ENCODE data around the gene ATP2B2.

ATP2B2 gene

DNA sequence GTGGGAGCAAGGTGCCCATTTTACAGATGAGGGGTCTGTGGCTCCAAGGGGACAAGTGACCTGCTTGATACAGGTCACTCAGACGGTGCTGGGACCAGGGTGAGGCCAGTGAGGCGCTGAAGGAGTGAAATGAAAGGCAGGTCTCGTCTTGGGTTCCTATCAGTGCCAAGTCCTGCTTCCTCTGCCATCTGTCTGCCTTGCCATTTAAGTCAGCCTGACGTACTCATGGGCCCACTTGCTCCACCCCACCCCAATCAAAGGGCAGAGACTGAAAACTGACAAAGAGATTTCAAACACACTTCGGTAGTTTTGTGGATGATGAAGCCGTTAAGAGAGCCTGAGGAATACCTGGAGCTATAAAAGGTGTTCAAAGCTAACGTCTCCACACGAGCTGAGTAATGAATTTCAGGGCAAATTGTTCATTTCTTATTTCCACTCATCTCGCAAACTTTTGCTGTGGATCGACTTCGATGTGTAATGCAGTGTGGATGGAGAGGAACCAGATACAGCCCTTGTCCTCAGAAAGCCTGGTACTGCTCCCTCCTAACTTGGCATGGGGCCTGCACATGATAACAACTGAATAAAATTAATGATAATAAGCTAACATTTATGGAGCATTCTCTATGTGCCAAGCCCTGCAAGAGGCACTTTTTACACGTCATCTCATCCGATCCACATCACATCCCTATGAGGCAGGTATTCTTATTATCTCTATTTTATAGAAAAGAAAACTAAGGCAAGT, 36.6 kb downstream of the ATP2B2 start:
- no peak for DNase-seq

GRCh38 chr3:10467904-10468612, 37.3 kb downstream of the ATP2B2 start:
- DNase-seq: no peak

DNA sequence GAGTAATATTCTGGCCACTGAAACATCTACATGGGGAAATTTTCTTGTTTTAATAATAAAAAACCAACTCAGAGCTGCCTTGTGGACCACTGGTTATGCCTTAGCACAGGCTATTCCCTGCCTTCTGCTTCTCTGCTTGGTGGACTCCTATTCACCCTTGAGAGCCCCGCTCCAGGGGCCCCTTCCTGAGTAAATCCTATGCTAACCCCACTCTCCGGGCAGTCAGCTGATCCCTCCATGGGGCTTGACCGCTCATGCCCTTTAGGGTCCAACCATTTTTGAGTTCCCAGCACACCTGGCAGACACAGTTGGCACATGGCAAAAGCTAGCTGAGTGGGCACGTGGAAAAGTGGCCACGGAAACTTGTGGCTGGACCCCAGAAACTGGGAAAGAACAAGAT, 38.2 kb downstream of the ATP2B2 start:
- no peak for DNase-seq

DNA sequence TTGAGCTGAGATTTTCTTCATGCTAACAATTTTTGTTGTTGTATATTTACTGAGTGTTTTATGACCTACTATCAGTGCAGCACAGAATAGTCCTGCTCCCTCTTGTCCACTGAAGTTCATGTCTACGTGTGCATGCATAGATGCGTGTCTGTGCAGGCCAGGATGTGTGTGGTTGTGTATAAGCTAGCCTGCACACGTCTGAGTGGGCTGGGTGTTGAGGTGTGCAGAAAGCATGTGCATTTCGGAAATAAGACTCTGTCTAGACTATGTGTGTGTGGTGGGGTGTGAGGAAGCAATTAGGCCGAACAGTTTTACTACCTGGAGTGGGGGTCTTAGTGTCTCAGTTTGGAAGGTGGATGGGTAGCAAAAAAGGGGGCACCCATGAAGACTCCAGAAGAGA, 39.2 kb downstream of the ATP2B2 start:
- DNase-seq: no peak

GRCh38 chr3:10465161-10465560, 40.2 kb downstream of the ATP2B2 start:
- no peak for DNase-seq

GRCh38 chr3:10463533-10464434, 41.6 kb downstream of the ATP2B2 start:
- no peak for DNase-seq

GRCh38 chr3:10462641-10463532, 42.5 kb downstream of the ATP2B2 start:
- no peak for DNase-seq

DNA sequence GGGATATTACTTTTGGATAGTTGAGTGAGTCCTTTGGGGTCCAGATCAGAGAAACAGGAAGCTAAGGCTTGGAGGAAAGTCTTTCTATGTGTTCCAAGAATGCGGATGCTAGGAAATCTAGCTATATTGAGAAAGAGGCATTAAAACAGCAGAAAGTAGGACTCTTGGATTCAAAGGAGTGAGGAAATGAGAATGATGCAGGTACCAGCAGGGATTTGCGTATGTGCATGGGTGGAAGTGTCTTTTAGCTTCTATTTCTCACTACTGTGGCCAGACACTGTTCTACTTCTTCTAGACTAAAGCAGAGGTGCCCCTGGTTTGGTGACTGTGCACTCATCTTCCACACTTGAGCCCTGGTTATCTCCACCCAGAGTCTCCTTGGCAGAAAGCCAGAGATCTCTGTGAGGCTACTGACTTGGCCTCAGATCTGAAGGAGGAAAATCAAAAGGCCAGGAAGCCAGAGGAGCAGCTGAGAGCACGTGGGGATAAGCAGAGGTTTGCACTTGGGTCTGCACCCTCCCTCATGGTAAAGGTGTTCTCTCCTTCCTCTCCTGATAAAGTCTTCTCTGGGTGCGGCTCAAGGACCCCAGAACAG, 44.3 kb downstream of the ATP2B2 start:
- DNase-seq: no peak

DNA sequence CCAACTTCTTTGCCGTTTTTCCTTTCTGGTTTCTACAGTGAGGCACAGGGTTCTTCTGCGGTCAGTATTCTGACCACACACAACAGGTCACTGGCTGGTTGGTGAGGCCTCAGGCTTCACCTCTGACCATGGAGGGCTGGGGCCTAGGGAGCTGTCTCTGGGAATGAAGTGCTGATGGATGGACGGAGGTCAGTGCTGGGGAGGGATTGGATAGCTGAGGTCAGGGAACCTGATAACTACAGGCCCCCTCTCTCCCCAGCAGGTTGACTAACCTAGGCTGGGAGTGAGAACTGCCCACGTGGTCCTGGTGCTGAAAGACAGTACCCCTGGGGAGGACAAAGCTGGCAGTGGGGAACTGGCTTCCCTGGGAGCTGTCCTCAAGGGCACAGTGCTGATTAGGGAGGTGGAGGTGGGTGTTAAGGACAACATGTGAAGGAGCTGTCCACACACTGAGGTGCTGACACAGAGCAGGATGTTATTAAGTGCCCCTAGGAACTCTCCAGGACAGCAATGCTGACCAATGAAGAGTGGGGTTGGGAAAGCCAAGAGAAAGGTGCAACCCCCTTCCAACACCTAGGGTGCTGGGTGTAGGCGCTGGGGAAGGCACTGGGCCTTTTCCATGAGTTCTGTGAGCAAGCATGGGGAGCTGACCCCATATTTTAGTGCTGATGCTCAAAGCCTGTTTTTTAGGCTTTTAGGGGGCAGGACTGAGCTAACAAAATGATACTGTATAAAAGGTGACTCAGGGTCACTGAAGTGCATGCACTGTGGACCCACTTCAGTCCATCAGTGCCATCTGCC, 45.2 kb downstream of the ATP2B2 start:
- DNase-seq: no peak

DNA sequence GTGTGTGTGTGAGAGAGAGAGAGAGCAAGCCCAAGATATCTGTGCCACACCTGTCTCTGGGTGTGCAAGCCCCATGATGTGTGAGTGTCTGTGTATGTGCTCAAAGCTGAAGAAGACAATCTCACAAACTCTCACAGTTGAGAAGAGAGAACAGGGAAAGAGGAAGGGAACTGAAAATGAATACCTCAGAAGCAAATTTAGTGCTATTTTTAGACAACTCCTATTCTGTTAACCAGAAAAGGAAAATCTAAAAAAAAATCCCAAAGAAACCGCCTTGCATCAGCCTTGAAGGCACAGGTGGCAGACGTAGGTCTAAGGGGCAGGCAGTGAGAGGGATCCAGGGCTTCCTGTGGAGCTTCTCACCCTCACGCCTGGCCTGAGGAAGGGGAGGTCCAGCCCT, 47.8 kb downstream of the ATP2B2 start:
- no peak for DNase-seq

GRCh38 chr3:10456981-10457380, 48.4 kb downstream of the ATP2B2 start:
- DNase-seq: no peak

- DNase-seq: no peak
Observed at GRCh38 chr3:10455545-10455914, 49.9 kb downstream of the ATP2B2 start.

GRCh38 chr3:10454907-10455544, 50.4 kb downstream of the ATP2B2 start:
- DNase-seq: no peak

DNA sequence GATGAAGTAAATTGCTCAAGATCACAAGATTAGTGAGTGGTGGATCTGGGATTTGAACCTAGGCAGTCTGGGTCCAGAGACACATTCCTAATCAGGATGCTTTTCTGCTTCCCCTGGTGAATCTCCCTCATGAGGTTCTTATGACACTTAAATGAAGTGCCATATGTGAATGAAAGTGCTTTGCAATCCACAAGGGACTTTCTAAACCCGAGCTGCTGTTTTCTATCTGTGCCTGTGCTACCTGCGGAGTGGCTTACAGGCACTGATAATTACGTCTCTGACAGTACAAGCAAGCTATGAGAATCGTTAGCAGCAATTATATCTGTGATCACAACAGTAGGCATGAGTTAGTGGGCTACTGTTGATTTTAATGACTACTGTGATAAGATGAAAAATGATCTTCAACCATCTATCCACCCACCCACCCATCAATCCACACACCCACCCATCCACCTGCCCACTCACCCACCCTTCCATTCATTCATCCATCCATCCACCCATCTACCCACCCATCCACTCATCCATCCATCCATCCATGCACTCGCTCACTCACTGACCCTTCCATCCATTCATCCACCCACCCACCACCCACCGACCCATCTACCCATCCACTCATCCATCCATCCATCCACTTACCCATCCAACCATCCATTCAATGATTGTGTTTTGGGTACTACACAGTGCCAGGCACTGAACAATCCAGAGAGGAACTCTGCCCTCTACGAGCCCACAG, 51.8 kb downstream of the ATP2B2 start:
- DNase-seq: no peak

GRCh38 chr3:10450494-10451440, 54.6 kb downstream of the ATP2B2 start:
- no peak for DNase-seq

DNA sequence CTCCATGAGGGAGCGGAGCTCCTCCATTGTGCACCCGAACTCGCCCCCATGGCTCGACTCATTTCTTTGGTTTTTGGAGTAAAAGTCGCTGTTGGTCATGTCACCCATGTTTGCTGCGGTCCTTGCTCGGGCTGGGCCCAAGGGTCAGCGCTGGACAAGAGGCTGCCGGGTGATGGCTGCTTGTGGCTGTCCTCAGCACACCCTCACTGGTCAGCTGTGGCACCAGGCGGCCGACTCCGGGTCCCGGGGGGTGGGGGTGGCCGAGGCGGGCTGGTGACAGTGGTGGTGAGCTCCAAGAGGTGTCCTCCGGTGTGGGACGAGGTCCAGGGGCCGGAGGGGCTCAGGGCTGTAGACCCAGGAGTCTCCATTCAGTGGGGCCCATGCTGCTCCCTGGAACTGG, 56.0 kb downstream of the ATP2B2 start:
- no peak for DNase-seq

GRCh38 chr3:10448544-10448943, 56.8 kb downstream of the ATP2B2 start:
- no peak for DNase-seq

DNA sequence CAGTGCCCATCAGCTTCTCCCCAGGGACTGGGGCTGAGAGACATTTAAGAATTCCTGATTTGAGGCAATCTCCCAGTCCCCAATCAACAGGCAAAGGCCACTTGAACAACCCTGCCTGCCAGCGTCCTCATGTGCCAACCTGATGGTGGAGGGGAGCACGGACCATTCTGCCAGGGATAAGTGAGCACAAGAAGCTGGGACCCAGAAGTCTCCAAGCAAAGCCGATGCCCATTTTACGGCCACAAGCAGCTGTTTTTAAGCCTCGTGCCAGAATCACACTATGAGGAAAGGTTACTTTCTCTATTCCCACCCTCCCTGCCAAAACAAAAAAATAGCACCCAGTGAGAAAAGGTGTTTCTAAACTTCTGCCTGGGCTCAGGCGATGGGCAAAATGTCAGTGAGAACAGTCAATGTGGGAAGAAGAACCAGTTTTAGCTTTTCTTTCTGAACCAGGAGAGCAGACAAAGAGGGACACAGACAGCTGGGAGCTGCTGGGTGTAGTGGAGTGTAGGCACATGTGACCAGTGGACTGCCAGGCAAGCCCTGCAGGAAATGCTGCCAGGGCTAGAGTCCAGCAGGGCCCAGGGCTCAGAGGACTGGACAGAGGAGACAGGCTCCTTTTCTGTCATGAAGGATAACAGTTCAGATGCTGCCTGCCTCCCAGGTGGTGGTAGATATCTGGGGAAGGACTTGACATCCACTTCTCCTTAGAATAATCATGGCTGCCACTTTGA, 57.7 kb downstream of the ATP2B2 start:
- no peak for DNase-seq
